ENCODE results near the gene CDY1B.
"Not testable (repeated sequence)": the region's sequence is repeated elsewhere in the genome, so short reads cannot be mapped to it uniquely, and the experiment has no call there.

CDY1B gene

GRCh38 chrY:24047919-24048318 lies at the start of gene CDY1B:
TSS of gene CDY1B (minus strand) at chrY:24048019. CDS start at chrY:24047688, 331 bp downstream.
- not testable (repeated sequence) for DNase-seq

- DNase-seq: not testable (repeated sequence)
These were observed 1.7 kb upstream of the CDY1B start for GRCh38 chrY:24049525-24049924.

GRCh38 chrY:24043209-24043608 lies 4.6 kb downstream of the CDY1B start:
- not testable (repeated sequence) for DNase-seq

- DNase-seq: not testable (repeated sequence)
These were observed 8.7 kb downstream of the CDY1B start for GRCh38 chrY:24039008-24039718.

- not testable (repeated sequence) for DNase-seq
These were observed 21.4 kb downstream of the CDY1B start for GRCh38 chrY:24026212-24027103.

Data from CD4-positive, alpha-beta T cell treated with Interferon alpha-2 for 1 hour (primary cell).